Fibroblast of lung (primary cell): ENCODE measurements around the gene TENT4A. TPM values are rescaled to one million over a fixed set of nuclear protein-coding genes. Genes with fewer than 3 reads are reported as not detected.

Experiments
- DNase-seq, 2 donors: peaks; one replicate each; pipeline versions ENCODE4 v3.0.0 to v3.0.0-alpha.2; 2010; ENCODE audit warnings: low read depth in 2 of 2
- H2AFZ ChIP-seq: 2 replicates; pipeline ENCODE4 v1.5.1; 2012; ENCODE audit warnings: low read length, control low read depth, inconsistent platforms
- H3K27ac ChIP-seq: 2 replicates; pipeline ENCODE4 v1.5.1; 2011; ENCODE audit warnings: low read length, control low read depth; ENCODE audit not compliant: insufficient read depth
- H3K27me3 ChIP-seq: 2 replicates; pipeline ENCODE4 v1.5.1; 2011; ENCODE audit warnings: mild to moderate bottlenecking, low read length; ENCODE audit not compliant: control insufficient read depth, insufficient read depth
- H3K36me3 ChIP-seq: 2 replicates; pipeline ENCODE4 v1.5.1; 2011; ENCODE audit warnings: low read length; ENCODE audit not compliant: control insufficient read depth, insufficient read depth
- H3K4me1 ChIP-seq: 2 replicates; pipeline ENCODE4 v1.5.1; 2011; ENCODE audit warnings: low read length; ENCODE audit not compliant: control insufficient read depth, insufficient read depth; ENCODE audit errors: extremely low read depth
- H3K4me2 ChIP-seq: 2 replicates; pipeline ENCODE4 v1.5.1; 2011; ENCODE audit warnings: low read length, control low read depth; ENCODE audit not compliant: insufficient read depth; ENCODE audit errors: extremely low read depth
- H3K4me3 ChIP-seq, 4 experiments: fragments of 200-600 bp in 1 of 4; sonication (generic) in 1 of 4; replicated peaks in 1 of 4; 2 replicates each; pipeline ENCODE4 v1.5.1; 2011 to 2016; ENCODE audit warnings: low read length in 4 of 4, low read depth in 3 of 4, mild to moderate bottlenecking in 3 of 4, control low read depth in 2 of 4, inconsistent platforms in 1 of 4, mixed read lengths in 1 of 4; ENCODE audit not compliant: insufficient read depth in 1 of 4; ENCODE audit errors: control extremely low read depth in 1 of 4
- H3K79me2 ChIP-seq: 2 replicates; pipeline ENCODE4 v1.5.1; 2012; ENCODE audit warnings: mild to moderate bottlenecking, low read length, inconsistent platforms; ENCODE audit not compliant: control insufficient read depth, insufficient read depth
- H3K9ac ChIP-seq: 2 replicates; pipeline ENCODE4 v1.5.1; 2011; ENCODE audit warnings: mild to moderate bottlenecking, low read length, control low read depth; ENCODE audit not compliant: insufficient read depth
- H3K9me3 ChIP-seq: 2 replicates; pipeline ENCODE4 v1.5.1; 2012; ENCODE audit warnings: low read depth, low read length; ENCODE audit not compliant: control insufficient read depth, insufficient read depth
- H4K20me1 ChIP-seq: 2 replicates; pipeline ENCODE4 v1.5.1; 2011; ENCODE audit warnings: low read length; ENCODE audit not compliant: control insufficient read depth, insufficient read depth; ENCODE audit errors: extremely low read depth
- EZH2 ChIP-seq: IDR thresholded peaks from 2 replicates; pipeline ENCODE4 v1.5.1; 2012; ENCODE audit warnings: low read length, control low read depth, mild to moderate bottlenecking; ENCODE audit errors: missing control alignments
- polyA plus RNA-seq, 2 donors: library from polyadenylated mRNA; depleted of rRNA in 1 of 2; stranded (reverse) in 1 of 2; unstranded in 1 of 2; fragments of >200 nt; gene quantifications; 2 replicates each; pipeline ENCODE4 v1.2.1, GENCODE V29; 2011 to 2012; ENCODE audit warnings: missing spikeins in 1 of 2
- total RNA-seq: library from RNA; depleted of rRNA; stranded (reverse); fragments of >200 nt; gene quantifications from 2 replicates; pipeline ENCODE4 v1.2.1, GENCODE V29; 2014
- TF ChIP-seq, protein P1 (sequence below), 2 donors: IDR thresholded peaks in 1 of 2; conservative IDR thresholded peaks in 1 of 2; 1 replicate in 1 of 2; 2 replicates in 1 of 2; pipeline ENCODE4 v1.5.1; 2011 to 2012; ENCODE audit warnings: low read length in 2 of 2, control low read depth in 1 of 2, inconsistent platforms in 1 of 2, low read depth in 1 of 2, mild to moderate bottlenecking in 1 of 2

The TENT4A gene
- total and polyA plus RNA-seq, 2 donors (not counting 1 experiment from before 2014, with no cell fraction given), result 3.1 to 10.4 TPM

DNA sequence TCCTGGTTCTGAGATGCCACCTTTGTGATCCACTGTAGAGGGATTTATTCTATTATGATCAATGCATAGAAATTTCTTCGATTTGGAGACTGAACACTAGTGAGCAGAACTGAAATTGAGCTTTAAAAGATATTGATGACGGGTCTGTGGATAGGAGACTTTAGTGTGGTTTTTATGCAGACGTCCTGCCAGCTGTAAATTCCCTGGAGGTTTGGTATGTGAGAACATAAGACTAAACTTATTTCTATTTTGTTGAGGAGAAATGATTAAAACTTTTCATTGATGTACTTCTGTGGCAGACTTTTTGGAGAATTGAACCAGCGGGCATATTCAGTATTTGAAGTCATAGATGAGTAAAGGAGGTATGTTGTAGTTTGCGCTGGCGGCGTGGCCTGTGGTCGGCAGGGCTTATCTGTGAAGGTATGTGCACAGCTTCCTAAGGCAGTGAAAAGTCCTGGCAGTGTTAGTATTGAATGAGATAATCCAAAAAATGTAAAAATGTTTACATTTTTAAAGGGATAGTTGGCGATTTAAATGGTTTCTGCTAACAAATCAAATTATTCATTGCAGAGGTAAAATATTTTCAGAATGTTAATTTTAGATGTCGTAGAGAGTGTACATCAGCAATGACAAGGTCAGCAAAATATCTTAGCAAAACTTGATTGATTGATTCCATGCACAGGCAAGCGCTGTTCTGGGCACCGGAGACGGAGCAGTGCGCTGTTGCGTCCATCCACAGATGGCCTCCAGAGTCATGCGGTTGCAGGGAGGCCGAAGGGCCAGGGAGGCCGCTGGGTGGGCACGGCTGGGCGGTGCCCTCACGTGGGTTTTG lies 20.4 kb downstream of the TENT4A start:
- Histone ChIP-seq H3K36me3 (peaks cover 2% of the 10 kb centered on the region), H3K4me2 (peak overlapping the region; percentile 18), H3K4me1 (peaks cover 29% of the 10 kb centered on the region), H4K20me1 (no peaks in the 10 kb centered on the region), H3K27ac (peak overlapping the region; percentile 77), H3K4me3 (peak overlapping the region in 1 of 4 experiments; percentile 34), H3K9me3 (no peaks in the 10 kb centered on the region), H3K9ac (no peak overlapping the region), H3K27me3 (no peaks in the 10 kb centered on the region), H3K79me2 (peaks cover 95% of the 10 kb centered on the region), H2AFZ (no peak overlapping the region)
- peak; percentile 38 to 93 for DNase-seq
- TF ChIP-seq EZH2, result no peak
- TF ChIP-seq, protein P1, sequence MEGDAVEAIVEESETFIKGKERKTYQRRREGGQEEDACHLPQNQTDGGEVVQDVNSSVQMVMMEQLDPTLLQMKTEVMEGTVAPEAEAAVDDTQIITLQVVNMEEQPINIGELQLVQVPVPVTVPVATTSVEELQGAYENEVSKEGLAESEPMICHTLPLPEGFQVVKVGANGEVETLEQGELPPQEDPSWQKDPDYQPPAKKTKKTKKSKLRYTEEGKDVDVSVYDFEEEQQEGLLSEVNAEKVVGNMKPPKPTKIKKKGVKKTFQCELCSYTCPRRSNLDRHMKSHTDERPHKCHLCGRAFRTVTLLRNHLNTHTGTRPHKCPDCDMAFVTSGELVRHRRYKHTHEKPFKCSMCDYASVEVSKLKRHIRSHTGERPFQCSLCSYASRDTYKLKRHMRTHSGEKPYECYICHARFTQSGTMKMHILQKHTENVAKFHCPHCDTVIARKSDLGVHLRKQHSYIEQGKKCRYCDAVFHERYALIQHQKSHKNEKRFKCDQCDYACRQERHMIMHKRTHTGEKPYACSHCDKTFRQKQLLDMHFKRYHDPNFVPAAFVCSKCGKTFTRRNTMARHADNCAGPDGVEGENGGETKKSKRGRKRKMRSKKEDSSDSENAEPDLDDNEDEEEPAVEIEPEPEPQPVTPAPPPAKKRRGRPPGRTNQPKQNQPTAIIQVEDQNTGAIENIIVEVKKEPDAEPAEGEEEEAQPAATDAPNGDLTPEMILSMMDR (conservative IDR thresholded peaks at IDR 0.05 in 1 of 2, IDR thresholded peaks at IDR 0.05 in 1 of 2; ENCODE audit: low read depth in 1 of 2, low read length in 2 of 2), result no peak

DNA sequence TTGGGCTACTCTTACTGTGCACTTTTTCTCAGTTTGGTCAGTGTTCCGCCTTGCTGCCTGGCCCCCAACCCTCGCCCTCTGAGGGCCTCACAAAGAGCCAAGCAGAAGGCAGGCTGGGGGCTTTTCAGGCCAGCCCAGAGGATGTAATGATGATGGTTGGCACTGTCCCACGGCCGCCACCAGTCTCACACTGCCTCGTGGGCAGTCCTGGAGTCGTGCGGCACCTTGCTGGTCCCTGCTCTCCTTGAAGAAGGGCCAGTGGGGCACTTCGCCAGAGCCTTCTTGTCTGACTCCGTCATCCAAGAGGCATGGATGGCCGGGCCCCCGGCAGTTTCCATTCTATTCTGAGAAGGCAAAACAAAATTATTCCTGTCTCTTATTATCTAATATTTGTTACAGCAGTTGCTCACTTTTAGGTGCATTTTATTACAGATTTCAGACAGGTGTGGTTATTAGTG lies 21.0 kb downstream of the TENT4A start:
- no peak overlapping the region for H3K9ac ChIP-seq
- H3K9me3 ChIP-seq, result no peaks in the 10 kb centered on the region
- peak in 1 of 2 donors; percentile 67 for DNase-seq
- H3K4me2 ChIP-seq, result peak overlapping the region; percentile 18
- no peaks in the 10 kb centered on the region for H3K27me3 ChIP-seq
- no peak overlapping the region for H3K4me3 ChIP-seq
- H2AFZ ChIP-seq, result no peak overlapping the region
- no peaks in the 10 kb centered on the region for H4K20me1 ChIP-seq
- H3K79me2 ChIP-seq, result peaks cover 90% of the 10 kb centered on the region
- TF ChIP-seq EZH2, result no peak
- TF ChIP-seq, protein P1 (conservative IDR thresholded peaks at IDR 0.05 in 1 of 2, IDR thresholded peaks at IDR 0.05 in 1 of 2; ENCODE audit: low read depth in 1 of 2, low read length in 2 of 2), result no peak
- H3K36me3 ChIP-seq, result peaks cover 2% of the 10 kb centered on the region
- peak overlapping the region; percentile 27 for H3K27ac ChIP-seq
- peaks cover 29% of the 10 kb centered on the region for H3K4me1 ChIP-seq

DNA sequence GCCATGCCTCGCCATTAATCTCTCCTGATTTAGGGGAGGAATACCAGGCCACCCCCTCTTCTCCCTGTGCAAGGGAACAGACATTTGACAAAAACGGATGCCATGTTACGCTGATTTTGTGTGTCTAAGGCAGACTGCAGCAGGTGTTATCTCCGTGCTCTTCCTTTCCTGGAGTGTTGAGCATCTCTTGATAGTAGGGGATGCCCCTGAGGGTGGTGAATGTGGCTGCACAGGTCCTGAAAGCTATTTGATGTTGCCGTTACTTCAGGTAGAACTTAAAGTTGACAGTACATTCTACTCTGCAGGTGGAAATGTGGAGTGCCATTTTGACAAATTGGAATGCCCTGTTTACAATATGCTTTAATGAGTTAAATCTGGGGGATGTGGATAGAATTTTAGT lies 21.5 kb downstream of the TENT4A start:
- no peaks in the 10 kb centered on the region for H4K20me1 ChIP-seq
- no peak for TF ChIP-seq EZH2
- TF ChIP-seq, protein P1 (conservative IDR thresholded peaks at IDR 0.05 in 1 of 2, IDR thresholded peaks at IDR 0.05 in 1 of 2; ENCODE audit: low read depth in 1 of 2, low read length in 2 of 2), result no peak
- H3K36me3 ChIP-seq, result peaks cover 6% of the 10 kb centered on the region

More for the DNA sequence above, 21.5 kb downstream of the TENT4A start:
- Histone ChIP-seq H3K9ac (no peak overlapping the region), H3K4me2 (no peak overlapping the region), H3K9me3 (no peaks in the 10 kb centered on the region), H3K79me2 (peaks cover 90% of the 10 kb centered on the region), H3K4me3 (no peak overlapping the region), H3K4me1 (peaks cover 29% of the 10 kb centered on the region), H3K27ac (no peak overlapping the region), H3K27me3 (no peaks in the 10 kb centered on the region), H2AFZ (no peak overlapping the region)
- no peak for DNase-seq
